ENCODE measurements around the gene HLA-C. TPM values are rescaled to one million over a fixed set of nuclear protein-coding genes. Genes with fewer than 3 reads are reported as not detected.
"Not testable (repeated sequence)": the region's sequence is repeated elsewhere in the genome, so short reads cannot be mapped to it uniquely, and the experiment has no call there.

HLA-C gene
- total RNA-seq, 4 donors from 2014 or later = 200 to 1,614 (median 1,271) TPM

- Histone ChIP-seq H3K4me1 (no peaks in the 10 kb centered on the region), H3K27ac (no peak overlapping the region), H3K36me3 (no peaks in the 10 kb centered on the region), H3K9me3 (no peaks in the 10 kb centered on the region), H3K27me3 (no peaks in the 10 kb centered on the region), H3K4me3 (no peak overlapping the region)
- WGBS, 2 donors (ENCODE audit: low coverage in 1 of 2) = 53 to 67% methylated on average over 1 to 2 of the region's 2 CpGs
- no peak for DNase-seq
- in situ Hi-C loops (cut with MboI; ENCODE audit: low pct_ligation_motif_present in 1 of 4, low pct_unique_long_range_greater_than_20kb in 1 of 4, low sequenced_read_pairs in 3 of 4) (no loop called here), intact Hi-C loops (cut with DNase I; ENCODE audit: low total_unique reads) (no loop called here)
- TF ChIP-seq EP300 (IDR thresholded peaks at IDR 0.05; ENCODE audit: low read depth) = no peak
- no peak for TF ChIP-seq POLR2A (IDR thresholded peaks at IDR 0.05)
- TF ChIP-seq POLR2AphosphoS5 (IDR thresholded peaks at IDR 0.05) = no peak
- TF ChIP-seq CTCF (IDR thresholded peaks at IDR 0.05) = no peak
Observed at GRCh38 chr6:31246051-31246521, 25.8 kb downstream of the HLA-C start.

DNA sequence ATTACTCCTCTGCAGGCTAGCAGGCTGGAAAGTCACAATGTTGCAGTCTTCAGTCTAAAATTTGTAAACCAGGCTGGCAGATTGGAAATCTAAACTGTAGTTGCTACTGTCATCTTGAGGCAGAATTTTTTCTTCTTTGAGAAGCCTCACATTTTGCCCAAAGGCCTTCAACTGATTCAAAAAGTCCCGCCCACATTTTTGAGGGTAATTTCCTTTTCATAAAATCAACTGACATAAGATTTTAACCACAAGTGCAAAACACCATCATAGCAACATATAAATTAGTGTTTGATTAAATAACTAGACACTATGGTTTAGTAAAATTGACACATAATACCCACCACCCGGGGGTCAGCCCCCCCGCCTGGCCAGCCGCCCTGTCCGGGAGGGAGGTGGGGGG, 28.4 kb downstream of the HLA-C start:
- Histone ChIP-seq H3K36me3 (no peaks in the 10 kb centered on the region), H3K27ac (no peak overlapping the region), H3K4me3 (no peak overlapping the region), H3K4me1 (no peaks in the 10 kb centered on the region), H3K9me3 (no peaks in the 10 kb centered on the region), H3K27me3 (no peaks in the 10 kb centered on the region)
- no peak for DNase-seq
- TF ChIP-seq POLR2AphosphoS5 (IDR thresholded peaks at IDR 0.05) (no peak), CTCF (IDR thresholded peaks at IDR 0.05) (no peak), POLR2A (IDR thresholded peaks at IDR 0.05) (no peak), EP300 (IDR thresholded peaks at IDR 0.05; ENCODE audit: low read depth) (no peak)
- in situ Hi-C loops (cut with MboI; ENCODE audit: low pct_ligation_motif_present in 1 of 4, low pct_unique_long_range_greater_than_20kb in 1 of 4, low sequenced_read_pairs in 3 of 4) (no loop called here), intact Hi-C loops (cut with DNase I; ENCODE audit: low total_unique reads) (no loop called here)
- WGBS, 2 donors (ENCODE audit: low coverage in 1 of 2) = 73 to 80% methylated on average over 1 to 2 of the region's 5 CpGs

GRCh38 chr6:31239854-31240253, 32.0 kb downstream of the HLA-C start:
- Histone ChIP-seq H3K27ac (no peak overlapping the region), H3K4me1 (no peaks in the 10 kb centered on the region), H3K4me3 (no peak overlapping the region), H3K27me3 (no peaks in the 10 kb centered on the region), H3K36me3 (no peaks in the 10 kb centered on the region), H3K9me3 (no peaks in the 10 kb centered on the region)
- 33 to 65% methylated on average over 3 of the region's 3 CpGs for WGBS, 2 donors (ENCODE audit: low coverage in 1 of 2)
- DNase-seq = no peak
- TF ChIP-seq POLR2AphosphoS5 (IDR thresholded peaks at IDR 0.05) (no peak), EP300 (IDR thresholded peaks at IDR 0.05; ENCODE audit: low read depth) (no peak), POLR2A (IDR thresholded peaks at IDR 0.05) (no peak), CTCF (IDR thresholded peaks at IDR 0.05) (no peak)
- intact Hi-C loops (cut with DNase I; ENCODE audit: low total_unique reads) (no loop called here), in situ Hi-C loops (cut with MboI; ENCODE audit: low pct_ligation_motif_present in 1 of 4, low pct_unique_long_range_greater_than_20kb in 1 of 4, low sequenced_read_pairs in 3 of 4) (no loop called here)

- not testable (repeated sequence) for DNase-seq
- 31 to 38% methylated on average over 3 to 4 of the region's 4 CpGs for WGBS, 2 donors (ENCODE audit: low coverage in 1 of 2)
Observed at GRCh38 chr6:31234101-31234500, 37.8 kb downstream of the HLA-C start.

GRCh38 chr6:31228476-31228875, 43.4 kb downstream of the HLA-C start:
- H3K9me3 ChIP-seq = no peaks in the 10 kb centered on the region
- intact Hi-C loops (cut with DNase I; ENCODE audit: low total_unique reads) = no loop called here
- H3K27me3 ChIP-seq = no peaks in the 10 kb centered on the region
- no peak for DNase-seq
- no peak overlapping the region for H3K4me3 ChIP-seq
- H3K4me1 ChIP-seq = peaks cover 0 to 2% (median 0%) of the 10 kb centered on the region in 4 donors
- in situ Hi-C loops (cut with MboI; ENCODE audit: low pct_ligation_motif_present in 1 of 4, low pct_unique_long_range_greater_than_20kb in 1 of 4, low sequenced_read_pairs in 3 of 4) = no loop called here
- 46 to 67% methylated on average over 3 to 6 of the region's 6 CpGs for WGBS, 2 donors (ENCODE audit: low coverage in 1 of 2)
- no peak overlapping the region for H3K27ac ChIP-seq
- H3K36me3 ChIP-seq = no peaks in the 10 kb centered on the region
- TF ChIP-seq POLR2A (IDR thresholded peaks at IDR 0.05) = no peak
- no peak for TF ChIP-seq POLR2AphosphoS5 (IDR thresholded peaks at IDR 0.05)
- no peak for TF ChIP-seq CTCF (IDR thresholded peaks at IDR 0.05)
- TF ChIP-seq EP300 (IDR thresholded peaks at IDR 0.05; ENCODE audit: low read depth) = no peak

More at GRCh38 chr6:31234101-31234500, 37.8 kb downstream of the HLA-C start:
- H3K27ac ChIP-seq; H3K36me3 ChIP-seq; H3K4me1 ChIP-seq; in situ Hi-C loops (cut with MboI; ENCODE audit: low pct_ligation_motif_present in 1 of 4, low pct_unique_long_range_greater_than_20kb in 1 of 4, low sequenced_read_pairs in 3 of 4); H3K9me3 ChIP-seq; intact Hi-C loops (cut with DNase I; ENCODE audit: low total_unique reads); H3K4me3 ChIP-seq; H3K27me3 ChIP-seq: not testable (repeated sequence)
